OCI-LY7 (cell line): ENCODE data around the gene VWA2. TPM values are rescaled to one million over a fixed set of nuclear protein-coding genes. Genes with fewer than 3 reads are reported as not detected.

Experiments
- BruUV-seq: library from RNA; stranded (reverse); fragments of 400-500 nt; replicated peaks from 2 replicates; lab custom pipeline; 2021; lab: Mats Ljungman, UMichigan
- CTCF ChIA-PET: fragments of 300-600 bp; sonication (Branson Sonifier 250); formaldehyde crosslinking; loops from one replicate; lab custom pipeline; 2022; ENCODE audit warnings: antibody characterized with exemption; ENCODE audit not compliant: unreplicated experiment; lab: Charles Lee
- POLR2A ChIA-PET: fragments of 300-600 bp; sonication (Branson Sonifier 250); formaldehyde crosslinking; loops from one replicate; lab custom pipeline; 2022; ENCODE audit warnings: antibody characterized with exemption; lab: Charles Lee
- DNase-seq: peaks from one replicate; pipeline ENCODE4 v3.0.0-alpha.2; 2015; ENCODE audit warnings: low spot score
- H2AFZ ChIP-seq: fragments of 200-600 bp; sonication (generic), shearing (Covaris generic); 2 replicates; pipeline ENCODE4 v1.6.1; 2014; ENCODE audit warnings: mild to moderate bottlenecking, antibody characterized with exemption, low read length, moderate library complexity
- H3K27ac ChIP-seq: fragments of 200-600 bp; sonication (generic); 2 replicates; pipeline ENCODE4 v1.5.1; 2014; ENCODE audit warnings: mixed run types, low read depth, mild to moderate bottlenecking, moderate library complexity, low read length, inconsistent platforms; ENCODE audit not compliant: poor library complexity, severe bottlenecking
- H3K36me3 ChIP-seq: fragments of 200-600 bp; sonication (generic); 2 replicates; pipeline ENCODE4 v1.6.1; 2014; ENCODE audit warnings: mild to moderate bottlenecking, antibody characterized with exemption, low read length, moderate library complexity, mixed read lengths; ENCODE audit not compliant: insufficient read depth
- H3K4me1 ChIP-seq: fragments of 200-600 bp; sonication (generic); 2 replicates; pipeline ENCODE4 v1.5.1; 2014; ENCODE audit warnings: mild to moderate bottlenecking, low read length; ENCODE audit not compliant: insufficient read depth, poor library complexity, severe bottlenecking
- H3K4me2 ChIP-seq: fragments of 200-600 bp; sonication (generic); 2 replicates; pipeline ENCODE4 v1.6.1; 2014; ENCODE audit warnings: mild to moderate bottlenecking, low read length
- H3K4me3 ChIP-seq: fragments of 200-600 bp; sonication (generic); 2 replicates; pipeline ENCODE4 v1.5.1; 2014; ENCODE audit warnings: mild to moderate bottlenecking, low read depth, low read length; ENCODE audit not compliant: poor library complexity, severe bottlenecking
- H3K79me2 ChIP-seq: fragments of 200-600 bp; sonication (generic); 2 replicates; pipeline ENCODE4 v1.6.1; 2016; ENCODE audit warnings: low read depth, mild to moderate bottlenecking, low read length, moderate library complexity, mixed read lengths; ENCODE audit not compliant: insufficient read depth
- H3K9me2 ChIP-seq: fragments of 200-600 bp; sonication (generic); 2 replicates; pipeline ENCODE4 v1.6.1; 2016; ENCODE audit warnings: mild to moderate bottlenecking, low read length, mixed read lengths; ENCODE audit not compliant: insufficient read depth
- H3K9me3 ChIP-seq: fragments of 200-600 bp; sonication (generic); 2 replicates; pipeline ENCODE4 v1.6.1; 2014; ENCODE audit warnings: mild to moderate bottlenecking, mixed run types, low read length, mixed read lengths
- H4K20me1 ChIP-seq: fragments of 200-600 bp; sonication (generic); 2 replicates; pipeline ENCODE4 v1.6.1; 2014; ENCODE audit warnings: mild to moderate bottlenecking, antibody characterized with exemption, low read length, moderate library complexity, mixed read lengths; ENCODE audit not compliant: insufficient read depth
- CTCF ChIP-seq: fragments of 200-600 bp; sonication (generic); conservative IDR thresholded peaks from 2 replicates; pipeline ENCODE4 v1.5.1; 2014; ENCODE audit warnings: mild to moderate bottlenecking, antibody characterized with exemption, low read length, moderate library complexity, mixed read lengths
- EZH2phosphoT487 ChIP-seq: fragments of 200-600 bp; sonication (generic); IDR thresholded peaks from 2 replicates; pipeline ENCODE4 v1.6.1; 2018; ENCODE audit warnings: low read depth, borderline replicate concordance, mild to moderate bottlenecking, mixed run types, antibody characterized with exemption, low read length, moderate library complexity, mixed read lengths
- intact Hi-C: fragments of 100-400 bp; cut with micrococcal nuclease; formaldehyde crosslinking; loops from one replicate; pipeline ENCODE4 v1.10.0; 2022; ENCODE audit not compliant: unreplicated experiment
- total RNA-seq, 2 experiments: library from RNA; depleted of rRNA in 1 of 2; stranded (reverse); fragments of >200 nt in 1 of 2; shearing (Covaris generic) in 1 of 2; gene quantifications; 2 replicates each; pipeline ENCODE4 v1.2.3, GENCODE V29; 2014 to 2022

The VWA2 gene
- total RNA-seq, 2 experiments from 2014 or later = not detected

- Histone ChIP-seq H2AFZ (no peak overlapping the region), H4K20me1 (no peaks in the 10 kb centered on the region), H3K36me3 (no peaks in the 10 kb centered on the region), H3K9me3 (no peaks in the 10 kb centered on the region), H3K79me2 (no peaks in the 10 kb centered on the region), H3K4me2 (no peak overlapping the region), H3K9me2 (no peaks in the 10 kb centered on the region), H3K27ac (no peak overlapping the region), H3K4me3 (no peak overlapping the region), H3K4me1 (peaks cover 5% of the 10 kb centered on the region)
- TF ChIP-seq EZH2phosphoT487 (no peak), CTCF (no peak)
- ChIA-PET POLR2A (interaction anchor here (0.5 to 1.2 kb wide), 3 partner anchors 8 to 381 kb away, joined by 3 to 4 read pairs (median 3); partner anchors contain the start of gene CCDC186), CTCF (no interaction called here)
- intact Hi-C loops = loop anchor here (10.0 kb wide), 1 partner anchor 816 kb away; no protein-coding TSS in a partner anchor
- no TSS peak for BruUV-seq
- DNase-seq = no peak
These were observed 69.7 kb downstream of the VWA2 start for GRCh38 chr10:114308531-114309363.

DNA sequence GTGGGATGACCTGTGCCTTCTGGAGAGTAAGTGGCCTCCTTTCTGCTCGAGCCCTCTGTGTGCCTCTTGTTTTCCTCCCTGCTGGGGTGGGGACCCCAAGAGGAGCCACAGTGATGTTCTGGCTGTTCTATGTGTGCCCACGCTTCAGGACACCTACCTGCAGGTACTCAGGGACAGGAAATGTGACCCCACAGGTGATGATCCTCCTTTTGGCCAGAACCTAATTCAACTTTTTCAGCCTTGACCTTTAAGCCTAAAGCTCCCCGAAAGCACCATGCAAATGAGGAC lies 70.3 kb downstream of the VWA2 start:
- H2AFZ ChIP-seq = no peak overlapping the region
- peaks cover 2% of the 10 kb centered on the region for H3K4me1 ChIP-seq
- TF ChIP-seq CTCF (no peak), EZH2phosphoT487 (no peak)
- ChIA-PET CTCF (no interaction called here), POLR2A (interaction anchor here (0.5 to 0.9 kb wide), 3 partner anchors 135 to 495 kb away, joined by 3 to 4 read pairs (median 3); partner anchors contain the start of gene CCDC186)
- BruUV-seq = no TSS peak
- H3K79me2 ChIP-seq = no peaks in the 10 kb centered on the region
- intact Hi-C loops = loop anchor here (10.0 kb wide), 1 partner anchor 815 kb away; no protein-coding TSS in a partner anchor
- H3K36me3 ChIP-seq = no peaks in the 10 kb centered on the region
- no peaks in the 10 kb centered on the region for H3K9me3 ChIP-seq
- H3K9me2 ChIP-seq = no peaks in the 10 kb centered on the region
- no peak overlapping the region for H3K27ac ChIP-seq
- H3K4me3 ChIP-seq = no peak overlapping the region
- no peak overlapping the region for H3K4me2 ChIP-seq
- no peak for DNase-seq
- H4K20me1 ChIP-seq = no peaks in the 10 kb centered on the region

DNA sequence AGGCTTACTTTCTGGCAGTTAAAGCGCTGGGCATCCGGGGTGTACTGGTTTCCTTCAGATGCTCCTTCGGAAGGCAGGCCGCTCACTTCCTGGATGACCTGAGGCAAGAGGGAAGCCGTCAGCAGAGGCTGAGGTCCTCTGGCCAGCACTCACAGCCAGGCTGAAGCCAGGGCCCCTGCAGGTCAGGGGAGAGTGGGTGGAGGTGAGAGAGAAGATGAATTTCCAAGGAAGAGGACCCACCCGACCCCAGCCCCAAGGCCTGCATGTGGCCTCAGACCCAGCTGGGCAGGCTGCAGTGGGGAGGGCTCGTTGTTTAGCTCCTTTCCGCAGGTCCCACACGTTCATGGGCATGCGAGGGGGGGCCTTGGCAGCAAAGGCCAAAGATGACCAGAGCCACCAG lies 71.3 kb downstream of the VWA2 start:
- CTCF ChIA-PET = no interaction called here
- H3K4me2 ChIP-seq = no peak overlapping the region
- H3K27ac ChIP-seq = no peak overlapping the region
- DNase-seq = no peak
- H3K4me1 ChIP-seq = no peaks in the 10 kb centered on the region
- no peak overlapping the region for H2AFZ ChIP-seq
- TF ChIP-seq CTCF = no peak
- TF ChIP-seq EZH2phosphoT487 = no peak
- no peaks in the 10 kb centered on the region for H3K36me3 ChIP-seq
- no peak overlapping the region for H3K4me3 ChIP-seq
- H3K79me2 ChIP-seq = no peaks in the 10 kb centered on the region
- no peaks in the 10 kb centered on the region for H3K9me3 ChIP-seq
- POLR2A ChIA-PET = no interaction called here
- intact Hi-C loops = no loop called here
- no peaks in the 10 kb centered on the region for H3K9me2 ChIP-seq
- no peaks in the 10 kb centered on the region for H4K20me1 ChIP-seq
- no TSS peak for BruUV-seq
